ENCODE results near the gene KCNMB2.

GRCh38 chr3:178711753-178712152 is 175.5 kb downstream of the KCNMB2 start:
- TF ChIP-seq, protein P1, sequence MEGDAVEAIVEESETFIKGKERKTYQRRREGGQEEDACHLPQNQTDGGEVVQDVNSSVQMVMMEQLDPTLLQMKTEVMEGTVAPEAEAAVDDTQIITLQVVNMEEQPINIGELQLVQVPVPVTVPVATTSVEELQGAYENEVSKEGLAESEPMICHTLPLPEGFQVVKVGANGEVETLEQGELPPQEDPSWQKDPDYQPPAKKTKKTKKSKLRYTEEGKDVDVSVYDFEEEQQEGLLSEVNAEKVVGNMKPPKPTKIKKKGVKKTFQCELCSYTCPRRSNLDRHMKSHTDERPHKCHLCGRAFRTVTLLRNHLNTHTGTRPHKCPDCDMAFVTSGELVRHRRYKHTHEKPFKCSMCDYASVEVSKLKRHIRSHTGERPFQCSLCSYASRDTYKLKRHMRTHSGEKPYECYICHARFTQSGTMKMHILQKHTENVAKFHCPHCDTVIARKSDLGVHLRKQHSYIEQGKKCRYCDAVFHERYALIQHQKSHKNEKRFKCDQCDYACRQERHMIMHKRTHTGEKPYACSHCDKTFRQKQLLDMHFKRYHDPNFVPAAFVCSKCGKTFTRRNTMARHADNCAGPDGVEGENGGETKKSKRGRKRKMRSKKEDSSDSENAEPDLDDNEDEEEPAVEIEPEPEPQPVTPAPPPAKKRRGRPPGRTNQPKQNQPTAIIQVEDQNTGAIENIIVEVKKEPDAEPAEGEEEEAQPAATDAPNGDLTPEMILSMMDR (IDR thresholded peaks at IDR 0.05; ENCODE audit: insufficient read depth, low read length), result no peak
- TF ChIP-seq REST (IDR thresholded peaks at IDR 0.05; ENCODE audit: insufficient replicate concordance, low read depth), result no peak
- TF ChIP-seq POLR2AphosphoS5 (IDR thresholded peaks at IDR 0.05; ENCODE audit: low read depth), result no peak
- no peak for TF ChIP-seq GABPA (IDR thresholded peaks at IDR 0.05; ENCODE audit: low read depth)
- no peak for TF ChIP-seq SPI1 (IDR thresholded peaks at IDR 0.05; ENCODE audit: borderline replicate concordance, low read depth)

Data from HL-60 (cell line).